Left ventricle myocardium inferior (tissue), 1 donor: Measurements from ENCODE around the gene LRRC70. TPM values are rescaled to one million over a fixed set of nuclear protein-coding genes. Genes with fewer than 3 reads are reported as not detected.

Source experiments
- DNase-seq: peaks from one replicate; pipeline ENCODE4 v3.0.0-alpha.2; 2020
- H3K27ac ChIP-seq: fragments of 200-600 bp; replicated peaks from 2 replicates; pipeline ENCODE4 v1.8.0; 2021
- H3K27me3 ChIP-seq: fragments of 200-600 bp; 2 replicates; pipeline ENCODE4 v1.8.0; 2021; ENCODE audit warnings: low read depth
- H3K36me3 ChIP-seq: fragments of 200-600 bp; 2 replicates; pipeline ENCODE4 v1.8.0; 2021
- H3K4me1 ChIP-seq: fragments of 200-600 bp; 2 replicates; pipeline ENCODE4 v1.8.0; 2021
- H3K4me3 ChIP-seq: fragments of 200-600 bp; 2 replicates; pipeline ENCODE4 v1.8.0; 2021; ENCODE audit warnings: mild to moderate bottlenecking, moderate library complexity
- H3K9me3 ChIP-seq: fragments of 200-600 bp; replicated peaks from 2 replicates; pipeline ENCODE4 v1.8.0; 2021
- CTCF ChIP-seq: fragments of 200-600 bp; IDR thresholded peaks from 2 replicates; pipeline ENCODE4 v1.8.0; 2021; ENCODE audit warnings: antibody characterized with exemption, mild to moderate bottlenecking, borderline replicate concordance
- intact Hi-C: fragments of 100-400 bp; cut with micrococcal nuclease; formaldehyde crosslinking; loops from one replicate; pipeline ENCODE4 v1.11.0; 2022
- total RNA-seq: library from RNA; stranded (reverse); fragmentation: NEBNext Ultra II Directional; extraction: Animal tissue kit (Norgen Biotek cat#: 25700); gene quantifications from one replicate; pipeline ENCODE4 v1.2.1, GENCODE V29; 2021
- donor health status: DM: no; HTN: yes; CAD: no; lungs with severe emphysema.

The LRRC70 gene
- total RNA-seq, 1 donor from 2014 or later = 0.77 TPM

GRCh38 chr5:62605638-62606037, 27.0 kb downstream of the LRRC70 start:
- H3K4me1 ChIP-seq = no peaks in the 10 kb centered on the region
- intact Hi-C loops = no loop called here
- H3K36me3 ChIP-seq = peaks cover 29% of the 10 kb centered on the region
- no peaks in the 10 kb centered on the region for H3K9me3 ChIP-seq
- no peak for DNase-seq
- no peaks in the 10 kb centered on the region for H3K27me3 ChIP-seq
- TF ChIP-seq CTCF = no peak
- no peak overlapping the region for H3K27ac ChIP-seq
- H3K4me3 ChIP-seq = no peak overlapping the region

GRCh38 chr5:62606878-62607277, 28.3 kb downstream of the LRRC70 start:
- no peak overlapping the region for H3K27ac ChIP-seq
- H3K36me3 ChIP-seq = peaks cover 29% of the 10 kb centered on the region
- TF ChIP-seq CTCF = no peak
- H3K4me3 ChIP-seq = no peak overlapping the region
- DNase-seq = no peak
- intact Hi-C loops = no loop called here
- H3K27me3 ChIP-seq = no peaks in the 10 kb centered on the region
- no peaks in the 10 kb centered on the region for H3K9me3 ChIP-seq
- H3K4me1 ChIP-seq = no peaks in the 10 kb centered on the region

DNA sequence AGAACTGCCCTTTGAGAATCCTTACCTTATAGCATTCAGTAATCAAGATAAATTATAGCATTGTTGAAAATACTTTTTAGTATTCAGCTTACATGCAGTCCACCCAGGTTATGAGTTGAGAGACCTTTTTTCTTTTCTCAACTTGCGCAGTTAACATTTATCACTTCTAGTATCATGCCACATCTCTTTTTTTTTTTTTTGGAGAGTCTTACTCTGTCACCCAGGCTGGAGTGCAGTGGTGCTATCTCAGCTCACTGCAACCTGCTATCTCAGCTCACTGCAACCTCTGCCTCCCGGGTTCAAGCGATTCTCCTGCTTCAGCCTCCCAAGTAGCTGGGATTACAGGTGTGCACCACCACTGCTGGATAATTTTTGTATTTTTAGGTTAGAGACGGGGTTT, 29.0 kb downstream of the LRRC70 start:
- H3K36me3 ChIP-seq = peaks cover 23% of the 10 kb centered on the region
- no peak for DNase-seq
- H3K4me1 ChIP-seq = no peaks in the 10 kb centered on the region
- H3K27ac ChIP-seq = no peak overlapping the region
- H3K9me3 ChIP-seq = no peaks in the 10 kb centered on the region
- H3K4me3 ChIP-seq = no peak overlapping the region
- no peaks in the 10 kb centered on the region for H3K27me3 ChIP-seq
- intact Hi-C loops = no loop called here
- TF ChIP-seq CTCF = no peak

DNA sequence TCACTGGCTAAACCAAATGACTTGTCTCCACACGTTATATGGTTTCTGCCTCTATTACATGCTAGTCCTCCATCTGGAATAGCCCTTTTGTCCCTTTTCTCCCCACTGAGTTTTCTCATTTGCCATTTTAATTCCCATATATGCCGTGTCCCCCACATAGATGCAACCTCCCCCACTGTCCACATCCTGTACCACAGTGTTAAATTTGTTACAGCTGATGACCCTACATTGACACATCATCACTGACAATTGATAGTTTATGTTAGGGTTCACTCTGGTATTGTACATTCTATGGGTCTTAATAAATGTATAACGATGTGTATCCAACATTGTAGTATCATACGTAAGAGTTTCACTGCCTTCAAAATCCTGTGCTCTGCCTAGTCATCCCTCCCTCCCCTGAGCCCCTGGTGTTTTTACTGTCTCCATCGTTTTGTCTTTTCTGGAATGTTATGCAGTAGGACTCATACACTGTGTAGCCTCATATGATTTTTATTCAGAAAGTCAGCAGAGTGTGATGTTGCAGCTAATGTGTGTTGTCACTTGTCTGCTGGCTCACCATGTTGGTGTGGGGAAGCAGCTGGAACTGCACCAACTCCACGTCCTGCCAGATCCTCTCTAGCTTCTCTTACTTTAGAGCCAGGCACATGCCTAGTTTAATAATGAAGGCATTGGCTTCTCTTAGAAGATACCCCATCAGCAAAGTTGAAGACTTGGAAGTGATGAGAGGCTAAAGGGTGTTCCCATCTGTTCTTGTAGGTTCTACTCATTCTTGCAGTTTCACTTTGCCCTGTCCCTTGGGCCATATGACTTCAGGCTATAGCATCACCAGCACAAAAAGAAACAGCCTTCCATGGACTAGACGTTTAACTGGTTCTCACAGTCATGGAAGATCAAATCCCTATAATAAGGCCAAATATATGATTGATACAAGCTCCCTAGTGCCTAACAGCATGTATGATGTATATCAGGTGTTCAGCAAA, 30.2 kb downstream of the LRRC70 start:
- intact Hi-C loops = no loop called here
- H3K27me3 ChIP-seq = no peaks in the 10 kb centered on the region
- no peak overlapping the region for H3K27ac ChIP-seq
- DNase-seq = no peak
- H3K4me3 ChIP-seq = no peak overlapping the region
- H3K36me3 ChIP-seq = peaks cover 14% of the 10 kb centered on the region
- H3K9me3 ChIP-seq = no peaks in the 10 kb centered on the region
- TF ChIP-seq CTCF = no peak
- no peaks in the 10 kb centered on the region for H3K4me1 ChIP-seq

- no peak for TF ChIP-seq CTCF
- H3K9me3 ChIP-seq = no peaks in the 10 kb centered on the region
Measured at GRCh38 chr5:62614355-62614754, 35.7 kb downstream of the LRRC70 start.

More at GRCh38 chr5:62614355-62614754, 35.7 kb downstream of the LRRC70 start:
- H3K4me3 ChIP-seq = no peak overlapping the region
- no peaks in the 10 kb centered on the region for H3K27me3 ChIP-seq
- H3K36me3 ChIP-seq = peaks cover 14% of the 10 kb centered on the region
- intact Hi-C loops = no loop called here
- H3K27ac ChIP-seq = no peak overlapping the region
- H3K4me1 ChIP-seq = no peaks in the 10 kb centered on the region
- DNase-seq = no peak
